CD4-positive, alpha-beta T cell treated with Interferon alpha-2 for 1 hour (primary cell): ENCODE results near the gene GRK2.

Experiments used
- DNase-seq, 2 donors: peaks; one replicate each; pipeline ENCODE4 v3.0.0-alpha.2; 2020 to 2022

Gene GRK2

DNA sequence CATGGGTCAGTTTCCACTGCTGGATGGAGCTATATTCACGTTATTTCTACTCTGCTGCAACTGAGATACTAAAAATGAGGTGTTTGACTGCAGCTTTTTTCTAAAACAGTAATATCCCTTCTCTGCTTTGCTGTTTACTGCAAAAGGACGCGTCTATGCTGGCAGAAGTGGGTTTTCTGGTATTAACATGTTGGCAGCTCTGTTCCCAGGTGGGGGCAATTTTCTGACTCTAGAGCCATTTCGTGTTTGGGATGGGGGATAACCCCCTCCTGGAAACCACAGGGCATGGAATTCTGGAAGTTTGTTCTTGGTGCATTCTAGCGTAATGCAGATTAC, 4.9 kb downstream of the GRK2 start:
- DNase-seq = no peak

DNA sequence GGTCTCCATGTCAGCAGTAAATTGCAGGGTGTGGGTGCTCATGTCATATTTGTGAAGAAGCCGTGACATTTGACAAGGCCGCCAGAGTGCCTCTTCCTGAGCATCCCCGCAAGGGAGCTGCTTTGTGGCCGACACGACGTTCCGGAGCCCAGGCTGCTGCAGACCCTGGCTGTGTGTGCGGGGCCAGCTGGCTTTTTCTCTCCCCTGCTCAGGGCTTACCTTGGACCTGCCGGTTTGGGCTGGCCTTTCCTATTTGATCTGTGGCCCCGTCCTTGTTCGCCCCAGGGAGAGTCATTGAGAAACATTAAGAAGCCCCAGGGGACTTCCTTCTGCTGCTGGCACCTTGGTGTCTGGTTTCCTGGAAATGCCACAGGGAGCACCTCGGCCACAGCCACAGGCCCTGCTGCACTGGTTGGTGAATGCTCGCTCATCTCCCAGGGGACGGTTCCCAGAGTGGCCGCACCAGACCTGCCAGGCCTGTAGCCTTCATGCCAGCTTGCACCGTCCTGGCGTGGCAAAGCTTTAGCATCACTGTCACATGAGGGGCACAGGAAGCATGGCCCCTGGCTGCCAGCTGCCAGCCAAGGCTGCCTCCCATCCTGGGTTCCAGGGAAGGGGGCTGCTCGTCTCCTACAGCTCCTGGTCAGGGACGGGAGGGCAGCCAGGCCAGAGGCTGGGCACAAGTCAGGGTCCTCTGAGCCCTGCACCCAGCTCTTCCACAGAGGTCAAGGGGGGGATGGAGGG, 5.4 kb downstream of the GRK2 start:
- DNase-seq = peak; percentile 75 to 79

DNA sequence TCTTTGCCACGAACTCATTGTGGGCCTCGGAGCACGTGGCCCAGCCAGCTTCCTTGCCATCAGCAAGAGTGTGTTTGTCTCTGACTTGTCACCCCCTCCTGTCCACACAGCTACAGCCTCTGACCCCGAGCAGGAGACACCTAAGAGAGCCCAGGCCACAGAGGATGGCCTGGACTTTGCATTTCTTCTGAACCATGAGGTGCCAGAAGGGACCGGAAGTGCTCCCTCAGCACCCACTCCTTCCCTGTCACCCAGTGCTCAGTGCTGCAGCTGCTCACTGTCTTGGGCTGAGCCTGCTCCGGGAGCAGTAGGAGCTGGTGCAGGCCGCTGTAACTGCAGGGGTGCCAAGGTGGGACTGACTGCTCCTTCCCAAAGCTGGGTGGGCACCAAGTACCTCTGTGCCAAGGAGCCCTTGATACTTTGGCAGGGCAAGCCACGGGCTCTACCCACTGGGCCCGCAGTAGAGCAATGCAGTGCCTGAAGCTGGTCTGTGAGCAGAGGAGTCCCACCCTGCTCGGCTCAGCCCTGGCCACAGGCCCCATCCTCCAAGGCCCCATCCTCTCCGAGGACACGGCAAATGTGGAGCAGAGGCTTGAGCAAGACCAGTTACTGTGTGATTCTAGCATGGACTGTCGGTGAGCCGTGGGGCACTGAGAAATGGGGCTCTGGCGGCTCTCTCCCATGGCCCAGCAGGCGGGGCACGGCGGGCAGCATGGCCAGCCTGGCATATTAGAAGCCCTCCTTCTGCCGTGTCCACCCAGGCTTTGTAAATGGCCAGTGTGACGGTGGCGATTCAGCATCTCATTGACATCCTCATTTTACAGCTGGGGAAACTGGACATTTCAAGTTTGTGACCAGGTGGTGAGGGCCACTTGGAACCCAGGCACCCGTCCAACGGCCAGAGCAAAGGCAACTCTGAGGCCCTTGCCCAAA, 6.3 kb downstream of the GRK2 start:
- no peak for DNase-seq

DNA sequence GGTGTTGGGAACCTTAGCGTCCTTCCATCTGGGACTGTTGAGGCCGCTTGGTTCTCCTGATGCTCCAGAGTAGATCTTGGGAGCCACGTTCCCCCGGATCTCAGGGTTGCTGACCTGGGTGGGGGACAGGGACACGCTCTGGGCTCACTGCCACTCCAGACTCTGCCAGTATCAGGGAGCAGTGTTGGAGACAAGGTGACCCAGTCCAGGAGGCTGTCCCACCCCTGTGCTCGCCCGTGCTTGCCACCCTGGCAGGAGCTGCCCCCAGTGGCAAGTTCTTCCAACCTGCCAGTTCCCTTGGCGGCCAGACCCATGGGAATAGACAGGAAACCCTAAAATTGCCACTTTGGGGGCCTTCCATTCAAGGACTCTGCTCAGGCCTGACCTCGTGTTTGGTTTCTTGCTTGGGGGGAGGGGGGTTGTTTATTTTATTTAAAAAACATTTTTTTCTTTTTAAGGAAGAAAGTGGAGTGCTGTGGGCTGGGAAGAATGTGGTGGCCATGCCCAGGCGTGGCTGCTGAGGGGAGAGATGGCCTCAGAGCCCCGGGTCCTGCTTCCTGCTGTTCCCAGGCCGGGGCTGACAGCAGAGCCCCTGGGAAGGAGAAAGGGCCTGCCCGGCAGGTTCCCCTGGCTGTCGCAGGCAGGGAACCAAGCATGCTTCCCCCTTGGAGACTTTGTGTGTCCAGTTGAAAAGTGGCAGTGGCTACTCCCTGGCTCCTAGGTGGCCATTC, 7.2 kb downstream of the GRK2 start:
- no peak for DNase-seq

DNA sequence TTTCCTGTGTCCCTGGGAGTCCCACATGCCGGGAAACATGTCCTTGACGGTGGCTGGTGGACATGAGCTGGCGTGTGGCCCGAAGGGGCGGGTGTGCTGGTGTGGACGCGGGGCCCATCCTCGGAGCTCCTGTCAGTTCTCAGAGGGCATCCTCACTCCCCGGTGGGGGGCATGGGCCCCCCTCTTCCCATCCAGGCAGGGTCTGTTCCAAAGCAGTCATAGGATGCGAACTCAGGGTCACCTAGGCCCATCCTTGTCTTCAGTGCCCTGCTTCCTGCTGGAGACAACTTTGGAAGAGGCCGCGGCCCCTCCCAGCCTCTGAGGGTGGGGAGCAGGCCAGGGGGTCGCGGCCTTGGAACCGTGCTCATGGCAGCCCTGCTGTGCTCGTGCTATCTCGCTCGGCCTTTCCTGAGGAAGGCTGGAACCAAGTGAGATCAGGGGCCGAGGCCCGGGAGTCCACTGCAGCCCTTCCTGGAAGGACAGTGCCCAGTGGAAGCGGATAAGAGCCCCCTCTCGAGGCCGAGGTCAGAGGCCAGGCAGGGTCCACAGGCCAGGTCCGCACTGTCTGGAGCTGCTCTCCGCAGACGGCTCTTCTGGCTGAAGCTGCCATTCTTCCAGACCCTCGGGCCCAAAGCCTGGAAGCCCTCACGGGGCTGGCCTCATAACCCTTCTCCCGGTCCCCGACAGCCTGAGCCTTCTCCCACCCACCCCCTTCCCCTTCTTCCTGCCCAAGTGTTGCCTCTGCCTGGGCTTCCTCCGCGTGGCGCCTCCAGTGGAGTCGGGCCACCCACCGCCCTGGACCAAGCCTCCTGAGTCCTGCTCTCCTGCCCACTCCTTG, 8.7 kb downstream of the GRK2 start:
- DNase-seq = no peak

DNA sequence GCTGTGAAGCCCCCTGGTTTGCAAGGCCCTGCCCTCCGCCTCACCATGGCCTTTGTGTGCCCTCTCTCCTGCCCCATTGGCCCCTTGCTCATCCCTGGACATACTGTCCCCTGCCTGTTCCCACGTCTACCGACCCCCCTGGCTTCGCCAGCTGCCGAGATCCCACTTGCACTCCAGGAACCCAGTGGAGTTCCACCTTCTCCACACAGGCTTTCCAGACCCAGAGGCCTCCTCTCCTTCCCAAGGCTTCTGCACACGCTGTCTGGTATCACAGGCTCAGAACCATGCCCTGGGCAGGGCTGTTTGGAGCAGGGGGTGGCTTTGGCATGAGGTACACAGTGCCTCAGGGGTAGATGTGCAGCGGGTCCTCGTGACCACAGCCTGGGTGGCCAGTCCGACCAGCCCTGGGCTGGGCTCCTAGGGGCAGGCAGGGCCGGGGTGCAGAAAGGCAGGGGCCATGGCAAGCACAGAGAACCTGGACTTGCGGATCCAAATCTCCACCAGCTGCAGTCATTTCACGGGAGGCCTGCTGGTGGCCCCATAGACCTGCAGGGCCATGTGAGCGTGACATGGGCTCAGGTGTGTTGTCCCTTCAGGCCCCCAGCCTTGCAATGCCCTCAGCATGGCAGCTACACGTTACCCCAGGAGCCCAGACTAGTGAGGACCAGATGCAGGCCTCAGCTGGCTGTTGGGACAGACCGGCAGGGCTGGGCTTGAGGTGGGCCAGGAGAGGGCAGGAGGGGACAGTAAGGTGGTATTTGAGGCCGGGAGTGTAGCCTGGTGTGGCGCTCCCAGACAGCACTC, 9.5 kb downstream of the GRK2 start:
- no peak for DNase-seq

DNA sequence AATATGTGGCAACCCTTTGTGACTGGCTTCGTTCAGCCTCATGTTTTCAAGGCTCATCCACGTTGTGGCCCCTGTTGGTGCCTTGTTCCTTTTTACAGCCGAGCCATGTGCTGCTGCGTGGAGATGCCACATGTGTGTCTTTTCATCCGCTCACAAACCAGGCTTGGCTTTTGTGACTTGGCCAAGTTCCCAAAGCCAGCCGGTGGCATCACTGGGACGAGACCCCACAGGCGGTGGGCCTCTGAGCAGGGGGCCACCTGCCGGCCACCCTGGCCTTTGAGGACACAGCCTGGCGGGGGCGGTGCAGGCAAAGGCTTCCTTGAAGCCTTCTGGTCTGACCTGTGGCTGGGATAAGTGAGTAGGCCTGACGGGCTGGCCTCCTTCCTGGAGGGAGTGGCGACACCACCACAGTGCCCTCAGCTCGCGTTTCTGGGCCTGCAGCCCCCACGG, 10.5 kb downstream of the GRK2 start:
- peak in 1 of 2 donors; percentile 33 for DNase-seq

DNA sequence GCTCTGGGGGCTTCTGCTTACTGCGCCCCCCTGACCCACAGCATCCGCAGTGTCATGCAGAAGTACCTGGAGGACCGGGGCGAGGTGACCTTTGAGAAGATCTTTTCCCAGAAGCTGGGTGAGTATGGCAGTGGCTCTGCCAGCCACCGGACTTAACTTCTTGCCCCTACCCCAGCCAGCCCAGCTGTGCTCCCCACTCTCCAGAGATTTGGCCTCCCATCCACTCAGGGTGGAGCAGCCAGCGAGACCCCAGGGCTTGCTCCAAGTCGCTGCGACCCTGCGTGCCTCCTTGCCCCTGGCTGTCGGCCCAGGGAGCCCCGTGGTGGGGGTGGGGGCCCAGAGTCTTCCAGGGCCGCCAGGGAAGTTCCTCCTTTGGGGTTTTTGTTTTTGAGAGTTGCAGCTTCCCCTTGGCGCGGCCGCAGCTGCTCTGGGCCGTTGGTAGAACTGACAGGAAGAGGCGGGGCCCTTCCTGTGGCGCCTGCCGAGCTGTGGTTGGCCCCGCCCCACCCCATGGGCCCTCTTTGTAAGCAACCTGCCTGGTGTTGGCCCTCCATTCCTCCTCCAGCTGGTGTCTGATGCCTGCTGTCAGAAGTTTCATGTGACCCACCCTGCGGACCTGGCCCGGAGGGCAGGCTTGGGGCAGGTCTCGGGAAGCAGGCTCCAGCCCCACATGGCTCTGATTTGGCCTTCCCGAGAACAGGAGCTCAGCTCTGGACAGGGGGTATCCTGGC, 11.1 kb downstream of the GRK2 start:
- peak; percentile 94 to 95 for DNase-seq

DNA sequence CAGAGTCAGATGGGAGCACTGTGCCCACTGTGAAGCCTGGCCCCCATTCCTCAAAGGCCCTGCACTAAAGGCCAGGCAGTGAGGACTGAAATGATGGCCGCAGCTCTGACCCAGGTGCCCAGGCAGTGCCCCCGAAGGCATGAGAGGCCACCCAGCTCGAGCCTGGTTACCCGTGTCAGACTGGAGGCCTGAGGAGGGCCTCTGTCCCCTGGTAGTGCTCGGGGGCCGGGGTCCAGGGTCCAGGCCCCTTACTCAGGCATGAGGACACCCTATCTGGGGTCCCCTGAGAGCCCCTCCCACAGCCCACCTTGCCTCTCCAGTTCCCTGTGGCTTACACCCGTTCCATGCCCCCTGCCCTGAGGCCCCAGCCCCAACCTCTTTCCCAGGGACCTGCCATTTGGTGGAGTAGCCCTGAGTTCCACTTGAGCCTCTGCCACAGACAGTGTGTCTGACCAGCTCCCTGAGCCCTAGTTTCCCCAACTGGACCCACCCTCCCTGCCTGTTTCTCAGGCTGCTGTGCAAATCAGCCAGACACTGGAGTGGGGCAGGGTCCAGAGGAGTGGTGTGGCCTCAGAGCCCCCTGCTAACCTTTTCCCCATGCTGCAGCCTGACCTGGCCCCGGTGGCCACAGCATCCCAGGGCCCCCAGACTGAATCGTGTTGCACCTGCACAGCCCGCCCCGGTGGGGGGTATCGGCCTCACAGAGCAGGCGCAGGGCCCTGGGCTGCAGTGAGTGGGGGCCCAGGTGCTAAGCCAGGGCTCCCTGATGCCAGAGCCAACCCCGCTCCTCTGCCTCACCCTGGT, 12.1 kb downstream of the GRK2 start:
- DNase-seq = no peak

DNA sequence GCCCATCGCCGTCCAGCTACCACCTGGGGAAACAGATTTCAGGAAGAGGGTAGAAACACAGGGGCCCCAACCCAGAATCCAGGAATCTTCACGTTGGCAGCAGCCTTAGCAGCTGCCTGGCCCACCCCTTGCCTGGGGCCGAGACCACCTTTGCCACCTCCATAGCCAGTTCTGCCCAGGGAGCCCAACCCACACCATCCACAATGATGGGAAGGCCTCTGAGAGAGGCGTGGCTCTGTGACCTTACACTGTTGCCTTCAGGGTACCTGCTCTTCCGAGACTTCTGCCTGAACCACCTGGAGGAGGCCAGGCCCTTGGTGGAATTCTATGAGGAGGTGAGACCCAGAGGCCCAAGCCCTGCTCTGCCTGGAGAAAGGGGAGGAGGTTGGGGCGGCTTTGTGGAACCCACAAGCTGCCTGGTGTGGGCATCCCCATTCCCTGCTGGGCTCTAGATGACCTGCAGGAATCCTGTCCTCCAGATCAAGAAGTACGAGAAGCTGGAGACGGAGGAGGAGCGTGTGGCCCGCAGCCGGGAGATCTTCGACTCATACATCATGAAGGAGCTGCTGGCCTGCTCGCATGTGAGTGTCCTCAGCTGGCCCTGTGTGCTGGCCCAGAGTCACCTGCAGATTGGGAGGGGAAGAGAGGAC, 12.8 kb downstream of the GRK2 start:
- DNase-seq = no peak

DNA sequence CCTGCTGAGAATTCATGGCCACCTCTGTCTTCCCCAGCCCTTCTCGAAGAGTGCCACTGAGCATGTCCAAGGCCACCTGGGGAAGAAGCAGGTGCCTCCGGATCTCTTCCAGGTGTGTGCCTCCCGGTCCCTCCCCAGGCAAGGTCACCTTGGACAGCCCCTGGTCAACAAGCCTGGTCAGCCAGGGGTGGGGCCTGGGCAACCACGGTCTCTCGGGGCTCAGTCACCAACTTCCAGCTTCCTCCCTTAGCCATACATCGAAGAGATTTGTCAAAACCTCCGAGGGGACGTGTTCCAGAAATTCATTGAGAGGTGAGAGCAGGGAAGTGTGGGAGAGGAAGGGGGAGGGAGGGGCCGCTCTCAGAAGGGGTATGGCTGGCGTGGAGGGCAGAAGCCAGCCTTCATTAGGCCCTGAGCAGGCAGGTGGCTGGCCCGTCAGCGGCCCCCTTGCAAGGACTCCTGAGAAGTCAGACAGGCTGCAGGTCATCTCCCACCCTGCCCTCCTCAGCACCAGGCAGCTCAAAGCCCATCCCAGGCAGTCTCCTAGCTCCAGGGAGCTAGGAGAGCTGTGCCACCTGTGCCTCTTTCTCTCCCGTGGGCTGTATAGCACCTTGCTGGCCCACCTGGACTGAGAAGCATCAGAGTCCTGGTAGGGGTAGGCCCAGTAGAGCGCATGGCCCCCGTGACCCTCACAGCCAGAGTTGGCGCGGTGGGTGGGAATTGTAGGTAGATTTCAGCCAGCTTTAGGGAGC, 13.5 kb downstream of the GRK2 start:
- DNase-seq = no peak

DNA sequence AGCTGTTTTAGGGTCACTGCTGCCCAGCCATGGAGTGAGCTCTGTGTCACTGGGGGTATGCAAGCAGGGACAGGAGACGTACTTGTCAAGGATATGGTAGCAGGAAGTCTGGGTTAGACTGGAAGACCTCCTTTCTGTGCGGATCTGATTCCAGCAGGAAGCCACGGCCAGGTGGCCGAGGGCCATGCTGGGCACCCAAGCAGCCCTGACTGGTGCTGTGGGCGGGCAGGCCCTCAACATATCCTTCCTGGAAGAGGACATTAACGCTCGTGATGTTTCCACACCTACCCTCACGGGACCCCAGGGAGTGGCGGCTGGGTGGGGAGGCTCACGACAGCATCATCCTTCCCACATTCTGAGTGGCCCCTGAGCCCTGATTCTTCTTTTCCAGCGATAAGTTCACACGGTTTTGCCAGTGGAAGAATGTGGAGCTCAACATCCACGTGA, 14.1 kb downstream of the GRK2 start:
- no peak for DNase-seq

DNA sequence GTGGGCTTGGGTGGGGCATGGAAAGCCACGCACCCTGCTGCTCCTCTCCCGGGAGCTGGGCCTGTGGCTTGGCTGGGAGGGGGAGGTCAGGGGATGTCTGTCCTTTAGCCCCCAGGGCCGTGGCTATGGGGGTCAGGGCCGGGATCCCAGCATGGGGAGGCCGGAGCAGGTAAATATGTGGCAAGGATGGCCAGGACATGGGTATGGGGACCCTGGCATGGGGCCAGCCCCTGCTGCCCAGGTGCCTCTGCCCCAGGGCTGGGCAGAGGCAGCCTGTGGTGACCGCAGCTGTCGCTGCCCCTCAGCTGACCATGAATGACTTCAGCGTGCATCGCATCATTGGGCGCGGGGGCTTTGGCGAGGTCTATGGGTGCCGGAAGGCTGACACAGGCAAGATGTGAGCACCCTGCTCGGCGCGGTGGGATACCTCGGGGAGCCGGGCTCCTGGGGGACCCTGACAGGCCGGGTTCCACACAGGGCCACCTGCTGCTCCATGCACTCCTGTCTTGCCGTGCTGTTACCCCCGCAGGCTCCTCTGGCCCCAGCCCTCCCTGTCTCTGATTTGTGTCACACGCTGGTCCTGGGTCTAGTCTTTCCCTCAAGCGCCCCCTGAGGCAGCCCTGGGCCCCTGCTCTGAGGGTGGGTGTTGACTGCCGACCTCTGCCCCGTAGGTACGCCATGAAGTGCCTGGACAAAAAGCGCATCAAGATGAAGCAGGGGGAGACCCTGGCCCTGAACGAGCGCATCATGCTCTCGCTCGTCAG, 14.7 kb downstream of the GRK2 start:
- no peak for DNase-seq

DNA sequence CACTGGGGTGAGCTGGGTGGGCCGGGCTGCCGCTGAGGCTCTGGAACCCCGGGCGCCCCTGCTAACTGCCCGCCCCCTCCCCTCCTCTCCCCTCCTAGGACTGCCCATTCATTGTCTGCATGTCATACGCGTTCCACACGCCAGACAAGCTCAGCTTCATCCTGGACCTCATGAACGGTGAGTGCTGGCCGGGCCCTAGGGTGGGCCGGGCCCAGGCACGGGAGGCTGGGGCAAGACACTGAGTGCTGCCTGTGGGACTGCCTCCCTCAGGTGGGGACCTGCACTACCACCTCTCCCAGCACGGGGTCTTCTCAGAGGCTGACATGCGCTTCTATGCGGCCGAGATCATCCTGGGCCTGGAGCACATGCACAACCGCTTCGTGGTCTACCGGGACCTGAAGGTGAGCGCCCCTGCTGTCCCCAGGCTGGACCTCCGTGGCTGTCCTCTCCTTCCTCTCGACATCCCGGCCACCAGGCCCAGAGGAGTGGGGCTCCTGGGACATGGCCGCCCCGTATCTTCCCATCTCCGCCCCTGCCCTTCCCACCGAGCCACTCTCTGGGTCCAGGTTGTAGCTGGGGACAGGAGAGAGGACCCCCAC, 15.4 kb downstream of the GRK2 start:
- DNase-seq = no peak

DNA sequence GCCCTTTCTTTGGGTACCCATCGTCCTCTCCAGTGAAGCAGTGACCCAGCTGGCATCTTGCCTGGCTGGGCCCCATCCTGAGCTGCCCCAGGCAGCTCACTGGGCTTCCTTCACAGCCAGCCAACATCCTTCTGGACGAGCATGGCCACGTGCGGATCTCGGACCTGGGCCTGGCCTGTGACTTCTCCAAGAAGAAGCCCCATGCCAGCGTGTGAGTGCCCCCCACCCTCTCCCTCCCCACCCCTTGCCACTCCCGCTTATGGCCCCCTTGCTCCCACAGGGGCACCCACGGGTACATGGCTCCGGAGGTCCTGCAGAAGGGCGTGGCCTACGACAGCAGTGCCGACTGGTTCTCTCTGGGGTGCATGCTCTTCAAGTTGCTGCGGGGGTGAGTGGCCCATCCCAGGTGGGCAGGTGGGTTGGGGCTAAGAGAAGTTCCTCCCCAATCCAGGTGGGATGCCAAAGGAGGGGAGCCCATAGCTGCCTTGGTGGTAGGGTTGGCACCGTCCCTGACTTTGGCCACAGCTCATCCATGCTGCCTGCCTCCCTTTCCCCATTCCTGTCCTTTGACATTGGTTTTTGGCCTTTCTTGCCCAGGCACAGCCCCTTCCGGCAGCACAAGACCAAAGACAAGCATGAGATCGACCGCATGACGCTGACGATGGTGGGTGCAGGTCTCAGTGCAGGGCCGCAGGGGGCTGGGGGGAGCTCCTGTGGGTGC, 16.0 kb downstream of the GRK2 start:
- DNase-seq = no peak

DNA sequence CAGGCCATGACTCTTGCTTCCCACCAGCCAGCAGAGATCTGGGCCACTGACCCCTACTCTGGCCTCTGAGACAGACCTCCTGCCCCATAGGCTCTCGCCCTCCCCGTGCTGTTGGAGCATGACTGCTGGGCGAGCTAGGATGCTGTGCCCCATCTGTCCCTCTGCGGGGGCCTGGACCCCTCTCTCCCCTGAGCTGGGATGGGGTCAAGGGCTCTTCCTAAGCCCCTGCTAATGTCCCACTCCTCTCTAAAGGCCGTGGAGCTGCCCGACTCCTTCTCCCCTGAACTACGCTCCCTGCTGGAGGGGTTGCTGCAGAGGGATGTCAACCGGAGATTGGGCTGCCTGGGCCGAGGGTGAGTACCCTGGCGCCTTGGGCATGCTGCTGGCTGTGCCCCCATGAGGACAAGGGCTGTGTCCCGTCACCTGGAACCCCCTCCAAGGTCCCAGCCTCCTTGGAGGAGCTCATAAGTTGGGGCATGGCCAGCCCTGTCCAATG, 16.7 kb downstream of the GRK2 start:
- no peak for DNase-seq
